ENCODE results near the gene SPTLC1.
"Not testable (repeated sequence)": the region's sequence is repeated elsewhere in the genome, so short reads cannot be mapped to it uniquely, and the experiment has no call there.

Gene SPTLC1

GRCh38 chr9:92147030-92147851 is 32.0 kb upstream of the SPTLC1 start:
- peak; percentile 57 for DNase-seq (ENCODE audit: low spot score)
- no peak for TF ChIP-seq CTCF (IDR thresholded peaks at IDR 0.05; ENCODE audit: extremely low read depth, insufficient read depth, missing control alignments)
- in situ Hi-C loops (cut with MboI; ENCODE audit: low pct_unique_long_range_greater_than_20kb, low sequenced_read_pairs, unreplicated experiment): loop anchor here (25.0 kb wide), 3 partner anchors 315 to 640 kb away; no protein-coding TSS in a partner anchor

- no peak for TF ChIP-seq CTCF (IDR thresholded peaks at IDR 0.05; ENCODE audit: extremely low read depth, insufficient read depth, missing control alignments)
- no peak for DNase-seq (ENCODE audit: low spot score)
- in situ Hi-C loops (cut with MboI; ENCODE audit: low pct_unique_long_range_greater_than_20kb, low sequenced_read_pairs, unreplicated experiment): loop anchor here (25.0 kb wide), 3 partner anchors 316 to 641 kb away; no protein-coding TSS in a partner anchor
Measured at GRCh38 chr9:92146610-92147009, 31.4 kb upstream of the SPTLC1 start.

- in situ Hi-C loops (cut with MboI; ENCODE audit: low pct_unique_long_range_greater_than_20kb, low sequenced_read_pairs, unreplicated experiment): loop anchor here (25.0 kb wide), 3 partner anchors 317 to 642 kb away; no protein-coding TSS in a partner anchor
- not testable (repeated sequence) for DNase-seq (ENCODE audit: low spot score)
Measured at GRCh38 chr9:92145784-92146183, 30.6 kb upstream of the SPTLC1 start.

GRCh38 chr9:92142329-92142728 is 27.1 kb upstream of the SPTLC1 start:
- in situ Hi-C loops (cut with MboI; ENCODE audit: low pct_unique_long_range_greater_than_20kb, low sequenced_read_pairs, unreplicated experiment): loop anchor here (25.0 kb wide), 3 partner anchors 320 to 645 kb away; no protein-coding TSS in a partner anchor
- TF ChIP-seq CTCF (IDR thresholded peaks at IDR 0.05; ENCODE audit: extremely low read depth, insufficient read depth, missing control alignments): no peak
- no peak for DNase-seq (ENCODE audit: low spot score)

- peak; percentile 46 for DNase-seq (ENCODE audit: low spot score)
Measured at GRCh38 chr9:92141144-92142129, 26.2 kb upstream of the SPTLC1 start.

GRCh38 chr9:92140754-92141143 is 25.5 kb upstream of the SPTLC1 start:
- no peak for DNase-seq (ENCODE audit: low spot score)
- TF ChIP-seq CTCF (IDR thresholded peaks at IDR 0.05; ENCODE audit: extremely low read depth, insufficient read depth, missing control alignments): no peak
- in situ Hi-C loops (cut with MboI; ENCODE audit: low pct_unique_long_range_greater_than_20kb, low sequenced_read_pairs, unreplicated experiment): loop anchor here (25.0 kb wide), 3 partner anchors 322 to 647 kb away; no protein-coding TSS in a partner anchor

More at GRCh38 chr9:92141144-92142129, 26.2 kb upstream of the SPTLC1 start:
- in situ Hi-C loops (cut with MboI; ENCODE audit: low pct_unique_long_range_greater_than_20kb, low sequenced_read_pairs, unreplicated experiment): loop anchor here (25.0 kb wide), 3 partner anchors 321 to 646 kb away; no protein-coding TSS in a partner anchor
- TF ChIP-seq CTCF (IDR thresholded peaks at IDR 0.05; ENCODE audit: extremely low read depth, insufficient read depth, missing control alignments): no peak
